Parathyroid adenoma (tissue), 2 donors: ENCODE data around the gene FCHO2.

Experiments used
- H2AFZ ChIP-seq: fragments of 300-600 bp; sonication (generic); one replicate; pipeline ENCODE4 v1.7.0; 2017; ENCODE audit warnings: antibody characterized with exemption, mild to moderate bottlenecking
- H3K27ac ChIP-seq: fragments of 300-600 bp; sonication (generic); one replicate; pipeline ENCODE4 v1.7.0; 2017
- H3K27me3 ChIP-seq: fragments of 300-600 bp; sonication (generic); one replicate; pipeline ENCODE4 v1.7.0; 2017; ENCODE audit warnings: low read length; ENCODE audit not compliant: control insufficient read depth, insufficient read depth
- H3K36me3 ChIP-seq: fragments of 300-600 bp; sonication (generic); one replicate; pipeline ENCODE4 v1.7.0; 2017; ENCODE audit warnings: low read length; ENCODE audit not compliant: control insufficient read depth, insufficient read depth
- H3K4me1 ChIP-seq: fragments of 300-600 bp; sonication (generic); one replicate; pipeline ENCODE4 v1.7.0; 2017; ENCODE audit warnings: control low read depth
- H3K4me2 ChIP-seq: fragments of 300-600 bp; sonication (generic); one replicate; pipeline ENCODE4 v1.7.0; 2017; ENCODE audit warnings: low read length
- H3K4me3 ChIP-seq: fragments of 300-600 bp; sonication (generic); one replicate; pipeline ENCODE4 v1.7.0; 2017; ENCODE audit warnings: low read depth, low read length
- H3K79me2 ChIP-seq: fragments of 300-600 bp; sonication (generic); one replicate; pipeline ENCODE4 v1.7.0; 2017; ENCODE audit warnings: control low read depth
- H3K9ac ChIP-seq: fragments of 300-600 bp; sonication (generic); one replicate; pipeline ENCODE4 v1.7.0; 2017; ENCODE audit warnings: mild to moderate bottlenecking
- H3K9me3 ChIP-seq: fragments of 300-600 bp; sonication (generic); one replicate; pipeline ENCODE4 v1.7.0; 2017; ENCODE audit warnings: low read length; ENCODE audit not compliant: control insufficient read depth
- TF ChIP-seq, protein P1 (sequence below): fragments of 300-600 bp; sonication (generic); IDR thresholded peaks from one replicate; pipeline ENCODE4 v1.7.0; 2017; ENCODE audit warnings: antibody characterized with exemption, mild to moderate bottlenecking
- donor health status: primary hyperparathyroidism.

FCHO2 gene

DNA sequence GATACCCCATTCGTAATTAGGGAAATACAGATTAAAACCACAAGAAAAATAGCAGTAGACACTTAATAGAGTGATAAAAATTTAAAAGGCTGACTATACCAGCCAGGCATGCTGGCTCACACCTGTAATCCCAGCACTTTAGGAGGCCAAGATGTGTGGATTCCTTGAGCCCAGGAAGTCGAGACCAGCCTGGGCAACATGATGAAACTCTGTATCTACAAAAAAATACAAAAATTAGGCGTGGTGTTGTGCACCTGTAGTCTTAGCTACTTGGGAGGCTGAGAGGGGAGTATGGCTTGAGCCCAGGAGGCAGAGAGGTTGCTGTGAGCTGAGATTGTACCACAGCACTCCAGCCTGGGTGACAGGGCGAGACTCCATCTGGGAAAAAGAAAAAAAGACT, 72.0 kb downstream of the FCHO2 start:
- TF ChIP-seq, protein P1, sequence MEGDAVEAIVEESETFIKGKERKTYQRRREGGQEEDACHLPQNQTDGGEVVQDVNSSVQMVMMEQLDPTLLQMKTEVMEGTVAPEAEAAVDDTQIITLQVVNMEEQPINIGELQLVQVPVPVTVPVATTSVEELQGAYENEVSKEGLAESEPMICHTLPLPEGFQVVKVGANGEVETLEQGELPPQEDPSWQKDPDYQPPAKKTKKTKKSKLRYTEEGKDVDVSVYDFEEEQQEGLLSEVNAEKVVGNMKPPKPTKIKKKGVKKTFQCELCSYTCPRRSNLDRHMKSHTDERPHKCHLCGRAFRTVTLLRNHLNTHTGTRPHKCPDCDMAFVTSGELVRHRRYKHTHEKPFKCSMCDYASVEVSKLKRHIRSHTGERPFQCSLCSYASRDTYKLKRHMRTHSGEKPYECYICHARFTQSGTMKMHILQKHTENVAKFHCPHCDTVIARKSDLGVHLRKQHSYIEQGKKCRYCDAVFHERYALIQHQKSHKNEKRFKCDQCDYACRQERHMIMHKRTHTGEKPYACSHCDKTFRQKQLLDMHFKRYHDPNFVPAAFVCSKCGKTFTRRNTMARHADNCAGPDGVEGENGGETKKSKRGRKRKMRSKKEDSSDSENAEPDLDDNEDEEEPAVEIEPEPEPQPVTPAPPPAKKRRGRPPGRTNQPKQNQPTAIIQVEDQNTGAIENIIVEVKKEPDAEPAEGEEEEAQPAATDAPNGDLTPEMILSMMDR: no peak
- no peak overlapping the region for H3K27ac ChIP-seq
- no peaks in the 10 kb centered on the region for H3K79me2 ChIP-seq
- H3K9ac ChIP-seq: no peak overlapping the region
- H3K36me3 ChIP-seq: no peaks in the 10 kb centered on the region
- no peak overlapping the region for H3K4me3 ChIP-seq
- H2AFZ ChIP-seq: no peak overlapping the region
- no peaks in the 10 kb centered on the region for H3K27me3 ChIP-seq
- H3K4me1 ChIP-seq: no peaks in the 10 kb centered on the region
- no peaks in the 10 kb centered on the region for H3K9me3 ChIP-seq
- no peak overlapping the region for H3K4me2 ChIP-seq

DNA sequence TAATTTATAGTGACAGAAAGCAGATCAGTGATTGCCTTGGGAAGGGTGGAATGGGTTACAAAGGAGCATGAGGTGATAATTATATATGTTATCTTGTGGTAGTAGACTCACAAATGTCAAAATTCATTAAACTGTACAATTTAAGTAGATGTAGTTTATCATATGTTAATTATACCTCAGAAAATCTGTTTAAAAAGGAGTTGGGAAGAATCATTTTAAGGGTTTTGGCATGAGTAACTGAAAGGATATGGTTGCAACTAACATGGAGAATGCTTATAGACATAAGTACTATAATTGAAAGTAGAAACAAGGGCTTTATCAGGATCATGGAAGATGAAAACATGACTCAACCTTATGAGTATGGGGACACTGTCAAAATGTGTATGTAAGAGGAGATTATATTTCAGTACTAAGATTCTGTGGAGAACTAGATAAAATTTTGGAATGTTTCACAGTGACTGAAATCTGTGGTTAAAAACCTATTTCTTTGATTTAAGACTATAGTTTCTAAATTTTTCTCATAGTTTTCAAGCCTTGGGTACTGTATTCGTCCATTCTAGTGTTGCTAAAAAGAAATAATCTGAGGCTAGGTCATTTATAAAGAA, 73.3 kb downstream of the FCHO2 start:
- H3K9me3 ChIP-seq: no peaks in the 10 kb centered on the region
- H3K27me3 ChIP-seq: no peaks in the 10 kb centered on the region
- H2AFZ ChIP-seq: no peak overlapping the region
- H3K4me2 ChIP-seq: no peak overlapping the region
- H3K4me1 ChIP-seq: no peaks in the 10 kb centered on the region
- TF ChIP-seq, protein P1: no peak
- no peak overlapping the region for H3K9ac ChIP-seq
- no peak overlapping the region for H3K27ac ChIP-seq
- H3K79me2 ChIP-seq: no peaks in the 10 kb centered on the region
- no peaks in the 10 kb centered on the region for H3K36me3 ChIP-seq
- H3K4me3 ChIP-seq: no peak overlapping the region

DNA sequence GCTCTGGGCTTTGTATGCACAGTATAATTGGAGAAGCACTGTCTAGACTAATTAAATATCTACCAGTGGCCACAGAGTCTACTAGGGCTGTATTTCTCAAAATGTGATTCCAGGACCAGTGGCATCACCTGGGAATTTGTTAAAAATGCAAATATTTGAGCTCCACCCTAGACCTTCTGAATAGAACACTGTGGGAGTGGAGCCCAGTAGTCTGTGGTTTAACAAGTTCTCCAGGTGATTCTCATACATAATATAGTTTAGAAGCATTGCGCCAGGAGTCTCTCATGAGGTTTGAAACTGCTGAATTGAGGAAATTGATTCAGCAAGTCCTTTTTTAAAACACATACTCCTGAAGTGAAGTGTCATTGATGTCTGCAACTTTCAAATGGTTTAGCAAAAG, 74.7 kb downstream of the FCHO2 start:
- Histone ChIP-seq H2AFZ (no peak overlapping the region), H3K4me2 (no peak overlapping the region), H3K27ac (no peak overlapping the region), H3K4me1 (no peaks in the 10 kb centered on the region), H3K9ac (no peak overlapping the region), H3K36me3 (no peaks in the 10 kb centered on the region), H3K4me3 (no peak overlapping the region), H3K27me3 (no peaks in the 10 kb centered on the region), H3K9me3 (no peaks in the 10 kb centered on the region), H3K79me2 (no peaks in the 10 kb centered on the region)
- TF ChIP-seq, protein P1: no peak

DNA sequence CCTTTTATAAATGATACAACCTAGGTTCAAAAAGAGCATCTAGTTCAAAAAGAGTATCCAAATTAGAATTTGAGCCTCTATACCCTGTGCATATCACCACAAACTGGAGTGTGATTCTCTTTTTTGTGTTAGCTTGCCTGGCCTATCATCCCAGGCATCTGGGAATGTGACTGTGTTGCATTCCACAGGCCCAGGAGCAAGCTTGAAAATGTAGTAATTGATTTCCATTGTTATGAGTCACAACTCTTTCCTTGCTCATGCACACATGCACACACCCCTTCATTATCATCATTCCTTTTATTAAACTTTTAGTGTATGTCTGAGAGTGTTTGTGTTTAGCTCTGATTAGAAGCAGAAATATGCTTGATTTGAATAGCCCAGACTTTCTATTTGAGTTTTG, 75.2 kb downstream of the FCHO2 start:
- no peak overlapping the region for H2AFZ ChIP-seq
- no peaks in the 10 kb centered on the region for H3K4me1 ChIP-seq
- TF ChIP-seq, protein P1: no peak
- H3K36me3 ChIP-seq: no peaks in the 10 kb centered on the region
- H3K4me3 ChIP-seq: no peak overlapping the region
- H3K27me3 ChIP-seq: no peaks in the 10 kb centered on the region
- H3K9me3 ChIP-seq: no peaks in the 10 kb centered on the region
- H3K27ac ChIP-seq: no peak overlapping the region
- H3K79me2 ChIP-seq: no peaks in the 10 kb centered on the region
- no peak overlapping the region for H3K4me2 ChIP-seq
- no peak overlapping the region for H3K9ac ChIP-seq

DNA sequence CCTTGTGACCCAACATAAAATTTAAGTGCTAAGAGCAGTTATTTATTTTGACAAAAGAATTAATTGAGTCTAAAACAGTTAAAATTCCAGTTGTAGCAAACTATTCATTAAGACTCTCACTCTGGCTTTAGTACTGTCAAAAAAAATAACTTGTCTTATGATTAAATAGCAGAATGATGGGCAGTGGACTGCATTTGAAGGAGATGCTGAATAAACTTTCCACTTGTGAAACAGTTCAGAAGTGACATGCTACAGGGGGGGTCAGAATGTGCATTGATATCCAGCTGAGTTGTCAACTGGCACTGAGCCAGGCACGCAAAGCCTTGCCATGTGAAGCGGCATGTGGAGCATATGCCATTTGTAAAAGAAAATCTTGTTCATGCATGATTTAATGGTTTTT, 76.0 kb downstream of the FCHO2 start:
- no peaks in the 10 kb centered on the region for H3K4me1 ChIP-seq
- no peaks in the 10 kb centered on the region for H3K79me2 ChIP-seq
- no peaks in the 10 kb centered on the region for H3K9me3 ChIP-seq
- no peak overlapping the region for H3K4me2 ChIP-seq
- H3K27me3 ChIP-seq: no peaks in the 10 kb centered on the region
- H3K9ac ChIP-seq: no peak overlapping the region
- H2AFZ ChIP-seq: no peak overlapping the region
- H3K36me3 ChIP-seq: no peaks in the 10 kb centered on the region
- H3K4me3 ChIP-seq: no peak overlapping the region
- TF ChIP-seq, protein P1: no peak
- no peak overlapping the region for H3K27ac ChIP-seq
